Right lobe of liver (tissue), 6 donors: ENCODE data around the gene SHMT2. TPM values are rescaled to one million over a fixed set of nuclear protein-coding genes. Genes with fewer than 3 reads are reported as not detected.

ENCODE experiments used
- ATAC-seq, 4 donors: fragments of 200-7000 bp; cut with Tn5 transposase; one replicate each; pipeline ENCODE4 v1.9.1; 2020; ENCODE audit warnings: mild to moderate bottlenecking in 4 of 4, moderate library complexity in 4 of 4
- DNase-seq, 3 donors: peaks; one replicate each; pipeline ENCODE4 v3.0.0-alpha.2; 2020
- H3K27ac ChIP-seq, 3 donors: fragments of 200-600 bp; one replicate each; pipeline ENCODE4 v1.8.0; 2022
- H3K27me3 ChIP-seq, 2 donors: fragments of 200-600 bp; one replicate each; pipeline ENCODE4 v1.8.0; 2022
- H3K36me3 ChIP-seq, 4 donors: fragments of 200-600 bp; sonication (generic) in 1 of 4; one replicate each; pipeline versions ENCODE4 v1.5.1 to v1.8.0; 2017 to 2022; ENCODE audit warnings: control low read depth in 1 of 4
- H3K4me1 ChIP-seq, 4 donors: fragments of 200-600 bp; sonication (generic) in 1 of 4; one replicate each; pipeline versions ENCODE4 v1.5.1 to v1.8.0; 2017 to 2022; ENCODE audit warnings: control low read depth in 1 of 4
- H3K4me3 ChIP-seq, 3 donors: fragments of 200-600 bp; one replicate each; pipeline ENCODE4 v1.8.0; 2022
- H3K9me3 ChIP-seq, 4 donors: fragments of 200-600 bp; sonication (generic) in 1 of 4; one replicate each; pipeline versions ENCODE4 v1.5.1 to v1.8.0; 2017 to 2022; ENCODE audit warnings: control low read depth in 1 of 4
- CTCF ChIP-seq, 4 donors: fragments of 200-600 bp in 3 of 4; fragments of 450-650 bp in 1 of 4; IDR thresholded peaks; one replicate each; pipeline versions ENCODE4 v1.5.1 to v1.8.0; 2016 to 2022; ENCODE audit warnings: antibody characterized with exemption in 4 of 4, mild to moderate bottlenecking in 2 of 4
- POLR2A ChIP-seq: fragments of 450-650 bp; IDR thresholded peaks from one replicate; pipeline ENCODE4 v1.6.1; 2017; ENCODE audit warnings: antibody characterized with exemption, mild to moderate bottlenecking
- WGBS: methylation state at CpG from one replicate; pipeline ENCODE4 v1.1.6; 2018; ENCODE audit warnings: low coverage, low lambda C conversion rate; ENCODE audit not compliant: insufficient coverage; ENCODE audit errors: missing lambda C conversion rate; 5-methylcytosine and 5-hydroxymethylcytosine counted together
- intact Hi-C, 2 donors: fragments of 100-400 bp; cut with DNase I; formaldehyde crosslinking; loops; one replicate each; pipeline versions ENCODE4 v1.11.2 to v1.14.1; 2022
- total RNA-seq, 6 experiments: library from RNA; depleted of rRNA in 2 of 6; stranded (reverse); fragments of >200 nt in 2 of 6; fragmentation: NEBNext Ultra II Directional in 3 of 6; extraction: Animal tissue kit (Norgen Biotek cat#: 25700) in 3 of 6; gene quantifications; one replicate each; pipeline versions ENCODE4 v1.1.0 to v1.2.4, GENCODE V29; 2016 to 2023
- donor health status: DM: no; HTN: yes; CAD: no.
- donor health status: DM: no; HTN: no; CAD: no.
- donor health status: DM: no; HTN: no; CAD: no.
- donor health status: DM: no; HTN: yes; CAD: no.
- donor health status: DM: no; HTN: yes; CAD: no.

Gene SHMT2
- total RNA-seq, 6 experiments from 2014 or later, result 157 to 228 (median 194) TPM

- Histone ChIP-seq H3K4me3 (no peak overlapping the region), H3K9me3 (no peaks in the 10 kb centered on the region), H3K27me3 (peaks cover 0 to 25% of the 10 kb centered on the region in 2 donors), H3K36me3 (no peaks in the 10 kb centered on the region), H3K4me1 (peaks cover 0 to under 1% (median 0%) of the 10 kb centered on the region in 4 donors), H3K27ac (no peak overlapping the region)
- ATAC-seq (no peak), DNase-seq (no peak)
- intact Hi-C loops, result no loop called here
- no peak for TF ChIP-seq CTCF (IDR thresholded peaks at IDR 0.05)
- TF ChIP-seq POLR2A, result no peak
- 26% methylated on average over 9 of the region's 13 CpGs for WGBS
Measured at GRCh38 chr12:57222286-57223190, 7.0 kb upstream of the SHMT2 start.

- H3K9me3 ChIP-seq, result no peaks in the 10 kb centered on the region
- no peak overlapping the region for H3K4me3 ChIP-seq
- peaks cover 0 to 3% (median 0%) of the 10 kb centered on the region in 4 donors for H3K4me1 ChIP-seq
- WGBS, result 43% methylated on average over 16 of the region's 22 CpGs
- H3K27me3 ChIP-seq, result peaks cover 0 to 18% of the 10 kb centered on the region in 2 donors
- ATAC-seq (no peak), DNase-seq (no peak)
- no peak overlapping the region for H3K27ac ChIP-seq
- intact Hi-C loops, result no loop called here
- no peak for TF ChIP-seq POLR2A
- TF ChIP-seq CTCF (IDR thresholded peaks at IDR 0.05), result no peak
- H3K36me3 ChIP-seq, result no peaks in the 10 kb centered on the region
Measured at GRCh38 chr12:57223191-57224165, 6.0 kb upstream of the SHMT2 start.

GRCh38 chr12:57224278-57224972, 5.1 kb upstream of the SHMT2 start:
- Histone ChIP-seq H3K9me3 (no peaks in the 10 kb centered on the region), H3K36me3 (no peaks in the 10 kb centered on the region), H3K4me3 (no peak overlapping the region), H3K27ac (no peak overlapping the region), H3K27me3 (peaks cover 0 to 18% of the 10 kb centered on the region in 2 donors), H3K4me1 (peaks cover 0 to 10% (median 4%) of the 10 kb centered on the region in 4 donors)
- intact Hi-C loops, result no loop called here
- TF ChIP-seq POLR2A, result no peak
- ATAC-seq, result peak in 1 of 4 donors; percentile 3
- no peak for DNase-seq
- 38% methylated on average over 8 of the region's 30 CpGs for WGBS

GRCh38 chr12:57224973-57225679, 4.4 kb upstream of the SHMT2 start:
- Histone ChIP-seq H3K36me3 (no peaks in the 10 kb centered on the region), H3K4me1 (peaks cover 0 to 10% (median 4%) of the 10 kb centered on the region in 4 donors), H3K27me3 (peaks cover 0 to 18% of the 10 kb centered on the region in 2 donors), H3K27ac (no peak overlapping the region), H3K4me3 (no peak overlapping the region), H3K9me3 (no peaks in the 10 kb centered on the region)
- TF ChIP-seq POLR2A (no peak), CTCF (IDR thresholded peaks at IDR 0.05) (peak; percentile 80 to 93 (median 86))
- ATAC-seq (peak; percentile 67 to 80 (median 75)), DNase-seq (peak; percentile 75 to 79 (median 77))
- WGBS, result 0% methylated on average over 2 of the region's 61 CpGs
- intact Hi-C loops, result no loop called here
